HUDEP-2 (cell line): ENCODE results near the gene CADPS.

Experiments used
- DNase-seq, 76 experiments: peaks; one replicate each; lab custom pipeline; 2025; ENCODE audit not compliant: unreplicated experiment in 76 of 76; lab: John Stamatoyannopoulos, UW

The CADPS gene

DNA sequence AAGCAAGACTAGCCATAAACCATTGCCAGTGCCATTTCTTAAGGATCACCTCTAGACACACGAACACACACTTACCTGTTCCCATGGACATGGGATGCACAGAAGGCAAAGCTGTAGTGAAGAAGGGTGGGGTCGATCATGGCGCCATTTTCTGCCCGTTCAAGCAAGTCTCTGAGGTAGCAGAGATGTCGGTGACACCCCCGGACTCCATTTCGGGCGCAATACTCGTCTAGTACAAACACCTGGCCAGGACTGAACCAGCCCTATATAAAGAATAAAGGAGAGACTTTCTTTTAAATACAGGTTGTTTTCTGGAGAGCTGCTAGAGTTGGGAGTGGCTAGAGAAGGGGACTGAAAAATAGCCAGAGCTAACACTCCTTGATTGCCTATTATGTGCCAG lies 342.4 kb downstream of the CADPS start:
- no peak for DNase-seq

DNA sequence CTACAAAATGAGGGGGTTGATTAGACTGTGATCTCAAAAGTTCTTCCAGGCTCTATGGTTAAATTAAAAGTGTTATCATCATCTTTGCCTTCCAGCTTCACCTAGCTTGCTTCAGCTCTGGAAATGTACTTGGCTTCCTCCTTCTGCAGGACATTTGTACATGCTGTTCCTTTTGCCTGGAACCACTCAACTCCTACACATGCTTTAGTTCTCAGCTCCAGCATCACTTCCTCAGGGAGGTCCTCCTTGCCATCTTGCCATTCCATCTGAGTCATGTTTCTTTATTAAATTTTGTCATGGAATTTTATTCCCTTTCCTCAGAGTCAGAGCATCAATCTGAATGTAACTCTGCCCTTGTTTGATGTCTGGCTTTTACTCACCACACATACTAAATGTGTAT lies 343.2 kb downstream of the CADPS start:
- DNase-seq = no peak

DNA sequence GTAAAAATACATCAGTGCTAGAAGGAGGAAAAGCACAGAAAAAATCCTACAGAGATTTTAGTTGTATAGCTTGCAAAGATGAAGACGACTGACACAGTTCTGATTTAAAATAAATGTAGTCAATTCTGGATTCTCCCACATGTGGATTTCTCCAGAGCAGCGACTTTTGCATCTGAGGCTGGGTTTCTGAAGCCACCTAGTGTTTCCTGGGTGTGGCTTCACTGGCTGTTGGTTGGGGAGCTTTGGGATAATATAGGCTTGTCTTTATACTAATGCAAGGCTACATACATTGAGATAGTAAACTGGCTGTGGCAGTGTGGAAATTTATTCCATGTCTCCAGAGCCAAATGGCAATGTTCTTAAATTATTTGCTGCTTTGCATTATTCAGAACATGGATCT lies 343.7 kb downstream of the CADPS start:
- no peak for DNase-seq

DNA sequence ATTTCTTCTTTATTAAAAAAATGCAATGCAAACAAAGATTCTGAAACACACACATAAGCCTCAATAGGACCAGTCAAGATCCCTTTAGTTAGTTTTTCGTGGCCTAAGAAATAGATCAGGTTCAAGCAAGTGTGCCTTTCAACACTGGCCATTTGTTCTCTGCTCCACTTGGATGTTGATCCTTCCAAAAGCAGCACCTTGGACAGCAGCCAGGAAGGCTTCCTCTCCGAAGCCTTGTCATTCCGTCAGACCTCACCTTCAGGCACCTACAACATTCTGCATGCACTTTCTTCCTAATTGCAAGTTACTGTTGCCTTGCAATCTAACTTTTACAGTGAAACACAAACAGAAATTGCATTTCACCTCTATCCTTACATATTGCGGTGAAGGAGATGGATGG lies 346.0 kb downstream of the CADPS start:
- DNase-seq = peak in 10 of 76 experiments; percentile 1 to 15 (median 3)

DNA sequence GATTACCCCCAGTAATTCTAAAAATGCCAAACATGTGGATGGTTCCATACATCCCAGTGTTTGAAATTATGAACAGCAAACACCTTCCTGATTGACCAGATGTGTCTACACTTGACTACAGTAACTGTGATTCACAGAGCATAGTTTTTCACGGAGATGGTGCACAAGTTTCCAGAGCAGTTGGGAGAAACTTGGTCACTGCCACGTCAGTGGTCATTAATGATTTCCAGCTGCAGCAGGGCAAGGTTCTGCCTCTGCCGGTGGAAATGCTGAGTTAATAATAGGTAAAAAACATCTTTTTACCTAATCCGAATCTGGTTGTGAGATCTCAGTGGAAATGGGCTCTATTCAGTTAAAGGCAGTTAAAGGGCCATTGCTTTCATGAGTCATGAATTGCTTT lies 347.7 kb downstream of the CADPS start:
- no peak for DNase-seq

DNA sequence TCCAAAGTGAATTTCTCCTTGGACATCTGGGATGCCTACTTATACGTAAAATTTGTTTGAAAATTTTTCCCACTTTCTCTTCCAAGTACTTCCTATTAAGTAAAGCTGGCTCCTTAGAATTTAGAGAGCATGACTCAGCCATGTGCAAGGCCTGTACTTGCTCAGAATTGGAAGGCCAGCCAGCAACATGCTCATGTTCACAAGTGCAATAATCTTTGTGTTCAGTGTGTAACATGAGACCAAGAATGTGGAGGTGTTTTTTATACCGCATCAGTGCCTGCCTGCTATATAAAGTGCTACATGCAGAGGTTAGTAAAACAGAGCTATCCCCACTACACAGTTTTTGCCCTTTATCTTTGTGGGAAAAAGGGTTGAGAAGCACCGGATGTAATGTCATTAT lies 349.9 kb downstream of the CADPS start:
- no peak for DNase-seq

DNA sequence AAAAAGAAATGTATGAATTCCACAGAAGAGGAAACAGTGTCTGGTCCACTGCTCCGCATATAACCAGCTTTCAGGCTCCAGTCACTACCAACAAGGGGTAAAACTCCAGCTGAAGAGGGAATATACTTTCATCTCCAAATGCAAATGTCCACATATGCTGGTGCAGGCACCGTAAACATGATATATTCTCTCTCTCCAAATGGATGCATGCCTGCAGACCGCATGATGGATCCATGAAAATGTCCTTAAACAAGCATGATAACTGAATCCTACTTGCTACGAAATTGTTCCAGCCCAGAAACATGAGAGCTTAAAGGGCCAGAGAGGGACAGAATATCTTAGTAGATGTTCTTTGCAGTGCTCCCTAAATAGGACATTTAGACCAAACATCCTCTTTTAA lies 351.5 kb downstream of the CADPS start:
- DNase-seq = no peak

DNA sequence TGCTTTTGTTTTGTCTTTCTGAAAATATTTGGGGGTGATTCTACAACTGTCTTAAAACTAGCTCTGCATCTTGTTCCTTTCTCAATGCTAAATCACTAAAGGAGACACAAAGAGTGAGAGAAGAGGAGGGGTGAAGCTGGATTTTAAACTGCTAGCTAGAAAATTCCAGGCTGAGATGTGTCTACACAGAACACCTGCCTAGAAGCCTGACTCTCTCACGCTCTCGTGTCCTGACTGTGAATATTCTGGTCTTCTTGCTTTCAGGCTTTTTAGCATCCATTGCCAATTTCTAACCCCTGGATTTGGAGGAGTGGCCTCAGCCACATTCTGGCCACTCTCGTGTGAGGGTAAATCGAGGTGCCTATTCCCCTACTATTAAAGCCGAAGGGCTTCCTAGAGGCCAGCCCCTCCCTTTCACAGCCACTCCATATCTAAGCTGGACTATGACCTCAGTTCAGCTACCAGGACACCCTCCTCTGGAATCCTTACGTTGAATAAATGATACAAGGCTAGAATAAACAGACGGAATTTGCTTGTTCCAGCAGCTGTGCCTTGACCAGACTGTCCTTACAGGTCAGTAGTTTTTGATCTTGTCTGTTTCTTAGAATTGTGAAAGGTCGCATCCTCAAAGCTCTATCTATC lies 353.6 kb downstream of the CADPS start:
- no peak for DNase-seq

DNA sequence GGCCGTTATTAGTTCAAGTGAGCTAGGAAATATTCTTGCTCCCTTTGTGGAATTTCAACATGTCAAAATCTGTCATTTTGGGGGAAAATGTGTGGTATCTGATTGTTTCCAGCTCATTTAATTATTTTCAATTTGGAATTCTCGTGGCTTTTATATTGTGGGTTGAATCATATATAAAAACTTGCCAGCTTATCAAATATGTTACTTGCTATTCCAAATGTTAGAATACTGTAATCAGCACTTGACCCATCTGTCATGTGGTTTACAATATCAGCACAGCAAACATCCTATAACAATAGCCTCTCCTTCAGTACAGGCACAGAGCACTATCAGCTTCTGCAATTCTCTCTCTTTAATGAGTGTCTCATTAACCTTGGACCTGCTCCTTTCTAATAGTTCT lies 371.7 kb downstream of the CADPS start:
- no peak for DNase-seq

DNA sequence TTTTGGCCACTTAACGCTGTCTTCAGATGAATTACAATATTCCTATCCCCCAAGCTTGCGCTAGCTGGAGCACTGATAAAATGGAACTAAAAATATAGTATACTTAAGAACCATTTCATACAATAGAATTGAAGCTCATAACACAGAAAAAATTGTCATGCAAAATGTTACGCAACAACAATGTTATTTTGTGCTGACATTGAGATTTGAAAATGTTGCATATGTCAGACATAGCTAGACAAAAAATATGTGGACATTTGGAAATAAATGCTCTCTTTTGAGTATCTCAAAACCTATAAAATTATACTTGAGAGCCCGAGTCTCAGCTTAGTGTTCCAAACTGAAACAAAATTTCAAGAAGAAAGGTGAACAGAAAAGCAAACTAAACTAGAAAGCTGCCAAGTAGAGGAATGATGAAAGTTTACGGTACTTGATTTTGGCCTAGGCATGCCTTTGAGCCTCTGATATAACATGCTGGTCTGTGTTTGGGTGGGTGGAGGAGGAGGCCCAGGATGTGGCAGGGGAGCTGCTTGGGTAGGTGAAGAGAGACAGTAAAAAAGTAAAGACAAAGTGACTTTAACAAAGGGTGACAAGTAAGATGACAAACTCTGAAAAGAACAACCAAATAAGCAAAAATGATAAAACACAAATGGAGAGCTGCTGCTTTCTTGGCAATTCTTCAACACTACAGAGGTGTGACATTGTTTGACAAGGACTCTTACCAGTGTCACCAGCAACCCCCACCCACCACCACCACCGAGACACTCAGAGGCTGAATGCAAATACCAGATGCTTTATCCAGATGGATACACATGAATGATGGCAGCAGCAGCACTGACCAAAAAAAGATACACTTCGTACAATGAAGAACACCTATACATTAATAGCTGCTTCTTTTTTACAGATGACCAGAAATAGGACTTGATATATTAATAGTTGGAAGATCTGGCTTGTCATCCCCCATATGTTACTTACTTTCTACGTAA lies 372.6 kb downstream of the CADPS start:
- DNase-seq = no peak

DNA sequence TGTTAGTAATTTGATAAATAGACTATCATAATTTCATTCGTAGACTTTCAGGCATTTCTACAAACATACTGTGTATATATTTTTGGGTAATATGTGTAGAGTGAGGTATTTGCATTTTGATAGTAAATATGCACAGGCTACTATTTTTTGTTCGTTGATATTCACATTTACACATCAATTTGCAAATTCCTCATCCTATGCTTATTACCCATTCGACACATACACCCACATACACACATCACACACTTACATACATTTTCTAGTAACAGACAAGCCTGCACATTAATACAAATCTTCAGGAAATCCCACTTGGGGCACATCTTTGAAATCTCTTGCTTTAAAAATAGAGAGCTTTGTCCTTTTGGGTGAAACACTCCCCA lies 373.9 kb downstream of the CADPS start:
- DNase-seq = no peak

DNA sequence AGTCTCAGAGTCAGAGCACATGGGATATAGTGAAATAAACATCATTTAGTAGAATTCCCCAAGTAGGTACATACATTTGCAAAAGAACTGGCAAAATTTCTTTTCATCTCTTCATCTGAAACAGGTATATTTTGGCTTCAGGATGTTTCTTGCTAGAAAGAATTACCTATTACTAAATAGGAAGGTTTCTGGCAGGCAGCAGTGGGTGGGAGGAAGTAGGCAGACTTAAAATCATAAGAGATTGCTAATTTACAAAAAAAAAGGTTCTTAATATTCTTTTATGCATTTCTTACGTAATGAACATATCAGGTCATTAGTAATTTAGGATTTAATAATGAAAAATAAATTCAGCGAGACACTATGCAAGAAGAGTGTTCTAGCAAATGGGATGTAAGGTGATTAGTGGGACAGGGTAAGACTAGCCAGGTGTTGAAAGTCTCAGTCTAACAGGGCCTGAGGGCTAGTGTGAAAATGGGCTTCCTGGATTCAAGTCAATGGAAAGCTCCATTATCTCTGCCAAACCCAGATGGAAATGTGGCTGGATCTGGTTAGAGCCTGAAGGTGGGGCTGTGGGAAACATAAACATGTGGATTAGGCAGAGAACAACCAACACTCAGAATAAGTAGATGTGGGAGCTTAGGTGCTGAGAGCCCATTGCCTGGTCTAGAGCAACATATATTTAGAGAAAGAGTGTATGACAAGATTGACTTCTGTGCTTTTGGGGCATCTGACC lies 374.5 kb downstream of the CADPS start:
- DNase-seq = no peak

DNA sequence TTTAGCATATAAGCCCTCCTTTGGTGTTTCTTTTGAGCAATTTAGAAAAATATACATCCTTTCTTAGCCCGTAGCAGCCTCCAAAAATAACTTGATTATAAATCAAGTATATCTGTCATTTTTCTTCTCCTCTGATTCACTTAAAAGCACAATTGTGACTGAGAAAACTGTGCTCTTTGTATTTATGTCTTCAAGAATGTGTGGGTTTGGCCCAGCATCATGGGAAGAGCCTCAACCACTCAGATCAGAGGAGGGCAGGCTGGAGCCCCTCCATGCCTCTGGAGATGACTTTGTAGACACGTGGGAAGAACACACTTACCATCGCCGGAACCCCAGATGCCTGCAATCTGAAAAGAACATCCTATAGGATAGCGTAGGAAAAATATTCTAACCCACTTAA lies 378.1 kb downstream of the CADPS start:
- DNase-seq = no peak

DNA sequence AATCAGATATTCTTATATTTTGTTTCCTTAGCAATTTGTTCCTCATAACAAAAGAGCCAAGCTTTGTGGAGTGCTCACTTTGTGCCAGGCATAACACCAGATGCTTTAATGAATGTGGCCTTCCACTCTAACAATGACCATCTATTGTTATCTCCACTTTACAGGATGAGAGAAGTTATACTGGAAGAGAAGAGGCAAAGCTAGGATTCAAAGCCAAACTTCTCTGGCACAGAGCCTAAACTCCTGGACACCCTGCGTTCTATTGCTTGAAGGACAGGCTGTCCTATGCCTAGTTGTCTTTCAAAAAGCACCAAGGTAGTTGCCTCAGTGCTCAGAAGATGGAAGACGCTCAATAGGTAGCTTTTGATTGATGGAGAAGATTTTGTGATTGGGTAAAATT lies 378.7 kb downstream of the CADPS start:
- DNase-seq = no peak

DNA sequence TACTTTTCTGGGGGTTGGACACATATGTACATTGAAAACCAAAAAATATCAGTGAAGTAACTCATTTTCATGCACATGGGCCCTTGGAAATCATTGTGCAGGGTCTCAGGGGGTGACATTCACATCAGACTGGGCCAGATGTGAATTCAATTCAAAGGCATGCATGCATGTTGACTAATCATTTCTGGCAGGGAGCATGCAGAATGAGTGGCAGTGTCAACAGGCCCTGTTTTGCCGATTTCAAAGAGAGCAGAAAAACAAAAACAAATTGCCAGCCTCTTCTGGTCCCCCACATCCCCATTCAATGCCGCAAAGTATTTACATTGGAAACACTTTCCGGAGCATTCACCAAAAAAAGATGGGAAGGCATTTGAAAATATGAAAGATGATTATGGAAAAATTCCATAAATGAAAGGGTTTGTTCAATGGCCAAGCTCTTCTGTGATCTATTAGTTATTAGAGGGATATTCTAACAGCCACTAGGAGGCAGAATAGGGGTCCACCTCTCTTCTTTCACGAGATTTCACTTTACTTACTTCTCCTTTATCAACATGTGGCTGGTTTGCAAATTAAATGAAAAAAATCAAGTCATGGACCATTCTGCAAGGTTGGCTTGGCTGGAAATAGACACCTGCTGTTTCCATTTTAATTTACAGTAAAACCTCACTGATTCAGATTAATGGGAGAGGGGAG lies 382.0 kb downstream of the CADPS start:
- DNase-seq = no peak

DNA sequence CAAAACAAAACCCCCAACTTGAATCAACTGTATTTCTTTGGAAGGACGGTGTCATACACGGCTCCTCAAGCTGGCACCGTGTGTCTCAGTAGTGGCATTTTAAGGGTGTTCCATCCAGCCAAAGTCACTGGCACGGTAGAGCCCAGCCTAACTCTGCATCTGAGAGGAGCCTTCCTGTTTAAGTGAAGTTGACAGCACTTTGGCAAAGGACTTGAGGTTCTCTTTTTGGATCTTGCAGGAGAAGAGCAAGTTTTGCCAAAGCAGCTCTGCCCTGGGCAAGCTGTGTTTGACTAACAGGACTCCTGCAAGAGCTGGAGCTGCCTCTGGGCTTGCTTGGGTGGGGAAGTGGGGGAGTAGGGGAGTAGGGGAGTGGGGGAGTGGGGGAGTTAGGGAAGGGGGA lies 392.3 kb downstream of the CADPS start:
- DNase-seq = no peak

DNA sequence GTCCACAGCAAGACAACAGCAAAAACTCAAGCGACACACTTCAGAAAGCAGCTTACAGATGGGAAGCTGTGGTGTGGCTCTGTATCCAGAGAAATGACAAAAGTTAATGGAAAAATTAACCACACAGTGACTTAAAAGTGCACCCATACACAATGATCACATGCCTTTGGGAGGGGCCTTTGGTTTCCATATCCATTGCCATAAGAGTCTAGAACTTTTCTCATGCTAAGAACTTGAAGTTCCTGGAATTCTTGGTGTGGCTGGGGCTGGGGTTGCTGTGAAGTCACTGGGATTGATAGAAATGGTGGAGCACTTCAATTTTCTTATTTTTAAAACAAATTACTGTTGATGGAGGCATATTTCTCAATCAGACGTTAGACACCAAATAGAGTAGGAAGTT lies 393.3 kb downstream of the CADPS start:
- DNase-seq = no peak

DNA sequence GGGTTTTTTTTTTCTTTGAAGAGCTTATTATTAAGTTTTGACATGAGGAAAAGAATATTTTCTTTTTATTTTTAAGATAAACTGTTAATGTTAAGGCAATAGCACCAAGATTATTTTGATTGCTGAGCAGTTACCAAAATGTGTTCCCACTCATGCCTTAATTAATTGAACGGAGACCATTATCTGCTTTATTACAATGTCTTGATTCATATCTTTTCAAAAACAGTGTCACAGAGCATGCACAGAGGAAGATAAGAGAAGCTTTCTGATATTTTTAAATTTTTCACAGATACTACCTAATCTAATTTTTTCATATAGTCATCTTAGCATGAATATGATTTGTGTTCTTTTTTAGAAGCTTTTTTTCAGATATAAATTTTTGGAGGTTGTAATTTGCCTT lies 395.2 kb downstream of the CADPS start:
- no peak for DNase-seq

DNA sequence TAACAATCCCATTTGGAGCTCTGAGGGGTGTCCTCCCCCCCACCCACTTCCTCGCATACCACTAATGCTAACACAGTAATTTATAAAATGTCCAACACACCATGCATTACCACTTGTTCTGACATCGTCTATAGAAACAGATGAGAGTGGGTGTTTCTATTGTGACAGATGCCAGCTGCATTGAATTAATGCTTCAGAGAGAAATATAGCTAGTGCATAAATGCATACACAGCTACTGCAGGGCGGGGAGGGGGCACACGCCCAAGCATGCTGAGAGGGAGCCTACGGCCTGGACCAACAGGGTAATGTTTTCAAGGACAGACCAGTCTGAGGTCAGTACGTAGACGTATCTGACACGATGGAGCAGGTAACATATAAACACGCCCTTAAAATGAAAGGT lies 395.9 kb downstream of the CADPS start:
- no peak for DNase-seq

DNA sequence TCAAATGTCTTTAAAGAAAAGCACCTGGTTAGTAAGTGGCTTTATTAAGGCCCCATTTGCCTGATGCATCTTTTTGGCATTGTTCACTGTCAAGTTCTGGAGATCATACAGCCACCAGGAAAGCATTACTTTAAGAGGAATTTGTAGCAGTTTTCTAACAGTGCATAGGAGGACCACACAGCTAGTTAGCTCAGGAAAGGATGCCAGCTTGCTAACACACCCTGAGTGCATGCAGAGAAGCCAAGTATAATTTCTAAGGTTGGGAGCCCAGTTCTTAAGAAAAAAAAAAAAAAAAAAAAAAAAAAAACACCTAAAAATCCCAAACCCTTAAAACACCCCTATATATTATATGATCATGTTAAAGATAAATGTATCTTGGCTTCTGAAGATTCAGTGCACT lies 399.9 kb downstream of the CADPS start:
- DNase-seq = no peak
